Nephron (organoid): Measurements from ENCODE around the gene AREL1.

Experiments used
- H3K27ac Mint-ChIP-seq, 3 experiments: 2 replicates each; pipeline ENCODE4 v1.8.0; 2020; ENCODE audit warnings: mixed read lengths in 3 of 3, mild to moderate bottlenecking in 2 of 3, moderate library complexity in 1 of 3
- H3K27me3 Mint-ChIP-seq: 2 replicates; pipeline ENCODE4 v1.8.0; 2021; ENCODE audit warnings: low read depth, mild to moderate bottlenecking, moderate library complexity, mixed read lengths
- H3K36me3 Mint-ChIP-seq: 2 replicates; pipeline ENCODE4 v1.8.0; 2020; ENCODE audit warnings: low read depth, mixed read lengths
- H3K4me1 Mint-ChIP-seq: 2 replicates; pipeline ENCODE4 v1.8.0; 2020; ENCODE audit warnings: mixed read lengths
- H3K4me3 Mint-ChIP-seq, 3 experiments: 2 replicates each; pipeline ENCODE4 v1.8.0; 2020; ENCODE audit warnings: mild to moderate bottlenecking in 3 of 3, mixed read lengths in 3 of 3, moderate library complexity in 2 of 3
- H3K9me3 Mint-ChIP-seq: 2 replicates; pipeline ENCODE4 v1.8.0; 2020; ENCODE audit warnings: mixed read lengths
- CTCF ChIP-seq, 3 experiments: fragments of 200-600 bp; sonication (generic); IDR thresholded peaks; one replicate each; pipeline ENCODE4 v1.5.0; 2021; ENCODE audit warnings: antibody characterized with exemption in 3 of 3; ENCODE audit not compliant: unreplicated experiment in 3 of 3

Gene AREL1

DNA sequence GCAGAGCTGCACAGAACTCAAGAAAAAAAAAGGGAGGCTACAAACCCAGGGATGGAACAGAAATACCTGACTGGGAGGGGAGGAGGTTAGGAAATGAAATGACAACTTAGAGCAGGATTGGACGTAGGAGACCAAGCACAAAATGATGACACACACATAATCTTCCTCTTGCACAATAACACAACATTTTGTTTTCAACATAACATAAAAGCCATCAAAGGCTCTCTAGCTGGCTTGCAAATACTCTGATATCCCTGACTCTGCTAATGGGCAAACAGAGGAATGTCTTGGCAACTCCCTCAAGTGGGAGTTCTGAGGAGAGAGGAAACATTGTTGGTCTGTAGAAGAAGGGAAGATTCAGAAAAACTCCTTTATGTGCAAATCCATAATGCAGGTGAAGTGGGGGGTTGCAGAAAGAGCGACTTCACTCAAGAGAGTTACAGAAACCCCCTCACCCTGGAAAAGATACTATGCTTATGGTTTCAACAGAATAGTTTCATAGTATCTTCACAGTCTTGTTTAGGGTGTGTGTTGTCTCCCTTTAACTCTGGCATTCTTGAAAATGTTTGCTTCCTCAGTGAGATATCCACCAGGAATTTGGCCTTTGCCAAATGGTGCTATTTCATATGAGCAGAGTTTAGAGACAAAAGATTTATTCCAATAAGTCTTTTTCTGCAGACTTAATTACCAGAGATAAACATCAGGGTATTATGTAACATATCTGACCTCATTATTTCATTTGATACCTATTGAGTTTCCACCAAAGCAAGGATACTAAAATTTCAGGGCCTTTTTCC is 57.1 kb downstream of the AREL1 start:
- no peaks in the 10 kb centered on the region for H3K9me3 Mint-ChIP-seq
- peak overlapping the region; percentile 72 to 76 (median 75) for H3K27ac Mint-ChIP-seq
- TF ChIP-seq CTCF (IDR thresholded peaks at IDR 0.05; ENCODE audit: unreplicated experiment in 3 of 3), result no peak

GRCh38 chr14:74654931-74655330 is 57.9 kb downstream of the AREL1 start:
- no peaks in the 10 kb centered on the region for H3K27me3 Mint-ChIP-seq
- H3K9me3 Mint-ChIP-seq, result no peaks in the 10 kb centered on the region
- H3K4me1 Mint-ChIP-seq, result peaks cover 36% of the 10 kb centered on the region
- H3K27ac Mint-ChIP-seq, result peak overlapping the region; percentile 72 to 79 (median 76)
- H3K4me3 Mint-ChIP-seq, result no peak overlapping the region
- no peak for TF ChIP-seq CTCF (IDR thresholded peaks at IDR 0.05; ENCODE audit: unreplicated experiment in 3 of 3)
- H3K36me3 Mint-ChIP-seq, result peaks cover 17% of the 10 kb centered on the region

More for the DNA sequence above, 57.1 kb downstream of the AREL1 start:
- Mint-ChIP-seq H3K36me3 (peaks cover 22% of the 10 kb centered on the region), H3K4me3 (no peak overlapping the region), H3K4me1 (peaks cover 30% of the 10 kb centered on the region), H3K27me3 (no peaks in the 10 kb centered on the region)

GRCh38 chr14:74653386-74654138 is 59.3 kb downstream of the AREL1 start:
- H3K27ac Mint-ChIP-seq, result peak overlapping the region in 2 of 3 experiments; percentile 61 to 76
- H3K9me3 Mint-ChIP-seq, result no peaks in the 10 kb centered on the region
- H3K36me3 Mint-ChIP-seq, result peaks cover 17% of the 10 kb centered on the region
- H3K4me3 Mint-ChIP-seq, result no peak overlapping the region
- no peaks in the 10 kb centered on the region for H3K27me3 Mint-ChIP-seq
- peaks cover 49% of the 10 kb centered on the region for H3K4me1 Mint-ChIP-seq
- TF ChIP-seq CTCF (IDR thresholded peaks at IDR 0.05; ENCODE audit: unreplicated experiment in 3 of 3), result no peak

- peak overlapping the region in 1 of 3 experiments; percentile 46 for H3K27ac Mint-ChIP-seq
- peaks cover 17% of the 10 kb centered on the region for H3K36me3 Mint-ChIP-seq
- no peak for TF ChIP-seq CTCF (IDR thresholded peaks at IDR 0.05; ENCODE audit: unreplicated experiment in 3 of 3)
- no peak overlapping the region for H3K4me3 Mint-ChIP-seq
- no peaks in the 10 kb centered on the region for H3K27me3 Mint-ChIP-seq
- peaks cover 59% of the 10 kb centered on the region for H3K4me1 Mint-ChIP-seq
- H3K9me3 Mint-ChIP-seq, result no peaks in the 10 kb centered on the region
Observed at GRCh38 chr14:74652541-74652940, 60.3 kb downstream of the AREL1 start.

DNA sequence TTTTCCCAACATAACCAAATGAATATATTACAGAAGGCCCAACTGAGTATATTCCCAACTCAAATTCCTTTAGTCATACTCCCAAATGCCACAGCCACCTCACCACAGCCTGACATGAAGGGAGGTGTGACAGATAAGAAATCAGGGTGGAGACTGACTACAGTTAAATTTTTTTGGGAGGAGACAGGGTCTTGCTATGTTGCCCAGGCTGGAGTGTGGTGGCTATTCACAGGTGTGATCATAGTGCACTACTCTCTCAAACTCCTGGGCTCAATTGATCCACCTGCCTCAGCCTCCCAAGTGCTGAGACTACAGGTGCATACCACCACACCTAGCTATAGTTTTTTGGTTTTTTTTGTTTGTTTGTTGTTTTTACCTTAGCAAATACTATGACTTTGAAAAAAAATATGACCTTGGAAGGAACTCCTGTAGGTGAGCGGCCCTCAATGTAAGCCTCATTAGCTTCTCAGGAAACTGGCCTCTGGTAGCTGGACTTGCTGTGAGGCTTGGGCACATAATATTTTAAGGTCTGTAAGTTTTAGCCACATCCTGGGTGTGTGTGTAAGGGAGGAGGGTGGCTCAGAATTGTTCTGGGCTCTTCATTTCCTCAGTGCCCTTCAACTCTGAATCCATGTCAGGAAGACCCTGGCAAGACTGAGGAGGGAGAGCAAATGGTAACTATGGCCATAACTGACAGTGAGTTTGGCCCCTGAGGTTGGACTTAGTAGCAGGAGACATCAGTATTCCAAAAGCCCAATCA is 61.8 kb downstream of the AREL1 start:
- H3K27ac Mint-ChIP-seq, result peak overlapping the region in 2 of 3 experiments; percentile 39 to 99
- H3K4me3 Mint-ChIP-seq, result no peak overlapping the region
- peaks cover 65% of the 10 kb centered on the region for H3K4me1 Mint-ChIP-seq
- TF ChIP-seq CTCF (IDR thresholded peaks at IDR 0.05; ENCODE audit: unreplicated experiment in 3 of 3), result no peak
- H3K36me3 Mint-ChIP-seq, result peaks cover 12% of the 10 kb centered on the region
- no peaks in the 10 kb centered on the region for H3K9me3 Mint-ChIP-seq
- no peaks in the 10 kb centered on the region for H3K27me3 Mint-ChIP-seq
